Epithelial cell of proximal tubule (primary cell): ENCODE measurements around the gene VANGL1. TPM values are rescaled to one million over a fixed set of nuclear protein-coding genes. Genes with fewer than 3 reads are reported as not detected.

Experiments used
- DNase-seq: peaks from one replicate; pipeline ENCODE4 v3.0.0-alpha.2; 2011; ENCODE audit warnings: low read depth
- H3K4me3 ChIP-seq: 2 replicates; pipeline ENCODE4 v1.5.1; 2011; ENCODE audit warnings: low read depth, mild to moderate bottlenecking, low read length
- CTCF ChIP-seq: conservative IDR thresholded peaks from 2 replicates; pipeline ENCODE4 v1.5.1; 2012; ENCODE audit warnings: low read depth, mild to moderate bottlenecking, low read length
- total RNA-seq: library from RNA; depleted of rRNA; stranded (reverse); fragments of >200 nt; gene quantifications from 2 replicates; pipeline ENCODE4 v1.2.3, GENCODE V29; 2015

VANGL1 gene
- total RNA-seq, 1 donor from 2014 or later: 16.1 TPM

GRCh38 chr1:115655916-115656315, 14.1 kb downstream of the VANGL1 start:
- no peak for TF ChIP-seq CTCF
- DNase-seq: no peak
- H3K4me3 ChIP-seq: no peak overlapping the region

- H3K4me3 ChIP-seq: no peak overlapping the region
- no peak for TF ChIP-seq CTCF
- DNase-seq: no peak
Observed at GRCh38 chr1:115656461-115657077, 14.8 kb downstream of the VANGL1 start.

GRCh38 chr1:115658646-115659045, 16.9 kb downstream of the VANGL1 start:
- H3K4me3 ChIP-seq: no peak overlapping the region

GRCh38 chr1:115660151-115660550, 18.4 kb downstream of the VANGL1 start:
- DNase-seq: no peak

More at GRCh38 chr1:115658646-115659045, 16.9 kb downstream of the VANGL1 start:
- TF ChIP-seq CTCF: no peak
- DNase-seq: no peak

GRCh38 chr1:115661157-115661556, 19.4 kb downstream of the VANGL1 start:
- DNase-seq: no peak
- no peak overlapping the region for H3K4me3 ChIP-seq
- TF ChIP-seq CTCF: no peak

More at GRCh38 chr1:115660151-115660550, 18.4 kb downstream of the VANGL1 start:
- H3K4me3 ChIP-seq: no peak overlapping the region
- TF ChIP-seq CTCF: no peak

GRCh38 chr1:115665319-115666096, 23.7 kb downstream of the VANGL1 start:
- DNase-seq: no peak
- H3K4me3 ChIP-seq: no peak overlapping the region
- TF ChIP-seq CTCF: no peak
